Small intestine (tissue), 7 donors: Measurements from ENCODE around the gene BRD1. TPM values are rescaled to one million over a fixed set of nuclear protein-coding genes. Genes with fewer than 3 reads are reported as not detected.
"Not testable (repeated sequence)": the region's sequence is repeated elsewhere in the genome, so short reads cannot be mapped to it uniquely, and the experiment has no call there.

Source experiments
- DNase-seq, 2 donors: peaks; one replicate each; pipeline versions ENCODE4 v3.0.0 to v3.0.0-alpha.2; 2013
- FAIRE-seq: peaks from 2 replicates; lab custom pipeline; 2012; peaks lifted over from hg19 to GRCh38; lab: Jason Lieb, UNC
- H3K27ac ChIP-seq, 3 donors: one replicate each; pipeline ENCODE4 v1.5.1; 2013; ENCODE audit warnings: low read length in 2 of 3, mild to moderate bottlenecking in 2 of 3, control low read depth in 1 of 3, inconsistent platforms in 1 of 3, low read depth in 1 of 3, moderate library complexity in 1 of 3
- H3K27me3 ChIP-seq, 3 donors: one replicate each; pipeline ENCODE4 v1.6.1; 2013; ENCODE audit warnings: low read length in 3 of 3, inconsistent platforms in 1 of 3; ENCODE audit not compliant: control insufficient read depth in 3 of 3, insufficient read depth in 3 of 3
- H3K36me3 ChIP-seq, 3 donors: one replicate each; pipeline ENCODE4 v1.6.1; 2013; ENCODE audit warnings: low read length in 3 of 3, inconsistent platforms in 1 of 3, low read depth in 1 of 3, mild to moderate bottlenecking in 1 of 3, moderate library complexity in 1 of 3; ENCODE audit not compliant: control insufficient read depth in 3 of 3, insufficient read depth in 2 of 3
- H3K4me1 ChIP-seq, 3 donors: one replicate each; pipeline ENCODE4 v1.6.1; 2013; ENCODE audit warnings: low read length in 2 of 3, inconsistent platforms in 1 of 3, low read depth in 1 of 3, mild to moderate bottlenecking in 1 of 3, moderate library complexity in 1 of 3; ENCODE audit not compliant: control insufficient read depth in 3 of 3, insufficient read depth in 2 of 3
- H3K4me3 ChIP-seq, 3 donors: one replicate each; pipeline ENCODE4 v1.5.1; 2013; ENCODE audit warnings: low read length in 3 of 3, control low read depth in 1 of 3, inconsistent platforms in 1 of 3, low read depth in 1 of 3, mild to moderate bottlenecking in 1 of 3, moderate library complexity in 1 of 3
- H3K9me3 ChIP-seq, 2 donors: one replicate each; pipeline ENCODE4 v1.6.1; 2013; ENCODE audit warnings: low read depth in 1 of 2, low read length in 1 of 2; ENCODE audit not compliant: control insufficient read depth in 2 of 2, insufficient read depth in 1 of 2
- WGBS, 3 donors: extraction: QIAGEN DNeasy Blood & Tissue Kit; methylation state at CpG; one replicate each; pipeline ENCODE4 v1.1.7; 2013; 5-methylcytosine and 5-hydroxymethylcytosine counted together
- polyA plus RNA-seq, 4 donors: library from polyadenylated mRNA; stranded (reverse) in 3 of 4; unstranded in 1 of 4; fragments of 200-250 nt in 3 of 4; fragments of 120-200 nt in 1 of 4; gene quantifications; one replicate each; pipeline versions ENCODE4 v1.2.1 to v1.2.3, GENCODE V29; 2013
- donor health status: healthy with polysubstance abuse.
- donor health status: control.
- donor health status: control.
- donor health status: Bipolar disorder and iron deficiency.
- donor health status: healthy.

Gene BRD1
- polyA plus RNA-seq, 4 donors: 18.5 to 33.2 (median 23.9) TPM

DNA sequence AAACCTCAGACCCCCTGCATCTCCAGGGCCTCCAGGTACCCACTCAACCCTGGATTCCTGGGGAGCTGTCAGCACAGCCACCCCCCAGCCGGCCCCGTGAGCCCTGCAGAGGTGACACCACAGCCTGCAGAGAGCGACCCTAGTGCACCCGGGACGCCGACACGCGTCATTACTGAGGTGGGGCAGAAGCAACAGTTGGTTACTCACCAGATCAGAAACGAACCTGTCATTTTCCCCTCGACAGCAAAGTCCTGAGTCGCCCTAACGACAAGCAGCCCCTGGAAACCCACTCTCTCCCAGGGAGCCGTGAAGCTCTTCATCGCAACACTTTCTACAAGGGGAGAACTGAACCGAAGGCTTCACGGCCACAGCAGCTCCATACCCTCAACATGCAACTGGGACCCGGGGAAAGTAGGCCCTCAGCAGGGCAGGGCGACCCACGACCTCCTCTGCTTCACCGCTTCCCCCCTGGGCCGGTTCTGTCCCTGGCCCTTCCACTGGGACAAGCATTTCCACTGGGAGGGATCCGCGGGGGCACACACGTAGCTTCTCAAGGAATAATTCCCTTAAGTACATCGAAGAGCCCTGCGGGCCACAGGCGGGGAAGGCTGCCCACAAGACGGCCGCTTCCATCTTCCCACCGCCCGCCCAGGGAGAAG is 1.6 kb downstream of the BRD1 start:
- peaks cover 0 to 7% of the 10 kb centered on the region in 2 donors for H3K9me3 ChIP-seq
- FAIRE-seq: no peak
- H3K27me3 ChIP-seq: no peaks in the 10 kb centered on the region
- peaks cover 0 to 10% (median 9%) of the 10 kb centered on the region in 3 donors for H3K4me1 ChIP-seq
- DNase-seq: peak; percentile 75 to 76
- peak overlapping the region; percentile 17 to 83 (median 82) for H3K27ac ChIP-seq
- H3K36me3 ChIP-seq: peaks cover 4 to 41% (median 7%) of the 10 kb centered on the region in 3 donors
- WGBS, 3 donors: 1 to 13% (median 4%) methylated on average over 31 of the region's 31 CpGs
- H3K4me3 ChIP-seq: peak overlapping the region; percentile 67 to 84 (median 75)

DNA sequence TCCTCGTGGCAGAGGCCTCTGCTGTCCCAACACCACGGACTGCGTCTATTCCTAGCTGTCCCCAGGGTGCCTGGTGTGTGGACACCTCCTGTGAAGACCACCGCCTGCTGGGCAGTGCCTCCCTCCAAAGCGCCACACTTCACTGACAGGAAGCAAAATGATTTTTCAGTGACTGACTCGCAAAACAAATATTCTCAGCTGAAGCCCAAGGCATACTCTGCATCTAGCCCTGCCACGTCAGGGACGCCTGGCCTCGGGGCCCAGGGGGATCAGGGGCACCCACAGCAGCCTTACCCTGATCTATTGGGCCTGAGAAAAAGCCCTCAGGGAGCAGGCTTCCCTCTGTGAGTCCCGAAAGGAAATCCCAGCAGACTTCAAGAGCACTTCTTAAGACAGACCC is 2.2 kb downstream of the BRD1 start:
- peak in 1 of 2 donors; percentile 23 for DNase-seq
- 55 to 65% (median 63%) methylated on average over 10 of the region's 10 CpGs for WGBS, 3 donors
- H3K4me3 ChIP-seq: peak overlapping the region in 2 of 3 donors; percentile 67 to 84
- peaks cover 0 to 10% (median 9%) of the 10 kb centered on the region in 3 donors for H3K4me1 ChIP-seq
- no peak overlapping the region for H3K27ac ChIP-seq
- peaks cover 0 to 7% of the 10 kb centered on the region in 2 donors for H3K9me3 ChIP-seq
- no peak for FAIRE-seq
- no peaks in the 10 kb centered on the region for H3K27me3 ChIP-seq
- H3K36me3 ChIP-seq: peaks cover 6 to 47% (median 10%) of the 10 kb centered on the region in 3 donors

DNA sequence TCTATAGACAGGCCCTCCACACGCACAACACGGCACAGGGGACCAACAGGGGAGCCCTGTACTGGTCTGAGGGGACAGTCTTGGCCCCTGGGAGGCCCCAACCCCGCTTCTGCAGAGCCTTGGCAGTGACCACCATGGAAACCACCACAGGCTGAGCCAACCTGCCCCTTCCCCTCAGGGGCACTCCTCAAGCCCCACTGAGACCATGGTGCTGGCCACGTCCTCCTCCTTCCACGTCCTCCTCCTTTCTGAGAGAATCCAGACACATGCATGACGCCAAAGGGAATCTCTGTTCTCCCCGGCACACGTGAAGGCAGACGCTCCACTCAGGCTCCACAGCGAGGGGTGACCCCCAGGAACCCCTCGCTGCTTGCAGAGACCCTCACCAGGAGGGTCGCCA is 2.7 kb downstream of the BRD1 start:
- Histone ChIP-seq H3K4me1 (peaks cover 0 to 10% (median 9%) of the 10 kb centered on the region in 3 donors), H3K9me3 (peaks cover 0 to 5% of the 10 kb centered on the region in 2 donors), H3K27ac (no peak overlapping the region), H3K27me3 (no peaks in the 10 kb centered on the region), H3K36me3 (peaks cover 9 to 52% (median 10%) of the 10 kb centered on the region in 3 donors), H3K4me3 (no peak overlapping the region)
- WGBS, 3 donors: 89 to 91% (median 90%) methylated on average over 12 of the region's 12 CpGs
- DNase-seq (no peak), FAIRE-seq (no peak)

DNA sequence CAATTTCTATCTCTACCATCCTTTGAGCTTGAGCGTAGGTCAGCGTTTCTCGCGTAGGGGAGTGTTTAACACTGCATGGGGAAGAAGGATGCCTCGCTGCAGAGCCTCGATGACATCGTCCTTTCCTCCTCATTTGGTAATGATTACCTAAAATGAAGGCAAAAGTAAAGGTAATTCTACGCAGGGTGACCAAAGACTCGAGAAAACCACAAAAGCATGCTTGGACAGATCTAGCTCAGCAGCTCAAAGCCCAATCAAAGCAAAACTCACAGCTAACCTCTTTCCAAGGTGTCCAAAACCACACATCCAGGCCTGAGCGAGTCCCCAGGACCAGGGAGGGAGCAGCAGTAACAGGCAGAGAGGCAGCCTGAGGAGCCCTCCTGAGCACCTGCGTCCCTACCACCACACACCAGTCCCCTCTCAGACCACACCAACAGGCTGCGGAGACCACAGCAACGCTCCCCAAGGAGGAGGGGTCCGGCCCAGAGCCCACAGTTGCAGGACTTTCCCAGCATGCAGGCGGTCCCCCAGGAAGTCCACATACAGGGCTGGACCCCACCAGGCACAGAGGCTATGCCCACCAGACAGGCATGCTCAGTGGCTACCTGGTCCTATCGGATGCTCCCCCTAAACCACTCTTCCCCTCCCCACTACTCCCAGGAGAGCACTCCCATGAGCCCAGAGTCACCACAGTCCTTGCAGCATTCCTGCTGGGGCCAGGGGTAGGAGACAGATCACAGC is 3.3 kb downstream of the BRD1 start:
- 82 to 85% (median 85%) methylated on average over 14 to 16 of the region's 16 CpGs for WGBS, 3 donors
- no peak overlapping the region for H3K4me3 ChIP-seq
- no peak for FAIRE-seq
- H3K27ac ChIP-seq: no peak overlapping the region
- H3K4me1 ChIP-seq: peaks cover 0 to 10% (median 9%) of the 10 kb centered on the region in 3 donors
- H3K9me3 ChIP-seq: no peaks in the 10 kb centered on the region
- DNase-seq: no peak
- no peaks in the 10 kb centered on the region for H3K27me3 ChIP-seq
- H3K36me3 ChIP-seq: peaks cover 9 to 54% (median 10%) of the 10 kb centered on the region in 3 donors

DNA sequence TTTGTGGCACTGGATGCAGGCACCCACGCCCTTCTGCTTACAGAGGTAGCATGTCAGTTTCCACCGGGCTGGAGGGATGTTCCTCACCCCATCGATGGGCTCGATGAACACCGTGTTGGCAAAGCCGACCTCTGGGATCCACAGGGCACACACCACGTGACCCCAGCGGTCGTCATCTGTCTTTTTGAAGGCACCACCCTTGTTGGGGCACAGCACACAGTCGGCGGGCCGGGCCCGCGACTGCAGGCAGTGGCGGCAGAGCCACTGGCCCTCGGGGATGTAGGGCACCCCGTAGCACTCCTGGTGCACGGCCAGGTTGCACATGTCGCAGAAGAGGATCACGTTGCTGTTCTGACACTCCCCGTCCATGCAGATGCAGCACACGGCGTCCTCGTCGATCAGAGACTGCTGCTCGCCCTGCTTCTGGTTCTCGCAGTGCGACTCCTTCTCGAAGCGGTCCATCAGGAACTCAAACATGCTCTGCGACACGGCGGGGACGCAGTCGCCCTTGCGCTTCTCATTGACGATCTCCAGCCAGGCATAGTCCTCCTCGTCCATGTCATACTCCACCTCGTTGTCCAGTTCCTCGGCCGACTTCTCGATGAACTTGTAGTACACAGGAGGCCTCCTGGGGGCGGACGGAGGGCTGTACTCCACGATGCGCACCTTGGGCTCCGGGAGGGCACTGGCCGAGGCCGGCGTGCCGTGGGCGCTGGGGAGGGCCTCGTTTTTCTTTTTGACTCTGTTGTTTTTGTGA is 4.2 kb downstream of the BRD1 start:
- DNase-seq (no peak), FAIRE-seq (no peak)
- WGBS, 3 donors: 94 to 95% (median 95%) methylated on average over 53 of the region's 53 CpGs
- no peak overlapping the region for H3K4me3 ChIP-seq
- peaks cover 9 to 62% (median 10%) of the 10 kb centered on the region in 3 donors for H3K36me3 ChIP-seq
- no peak overlapping the region for H3K27ac ChIP-seq
- H3K9me3 ChIP-seq: no peaks in the 10 kb centered on the region
- no peaks in the 10 kb centered on the region for H3K27me3 ChIP-seq
- peaks cover 0 to 10% (median 9%) of the 10 kb centered on the region in 3 donors for H3K4me1 ChIP-seq

GRCh38 chr22:49821741-49822140 is 5.9 kb downstream of the BRD1 start:
- H3K4me1 ChIP-seq: peaks cover 0 to 10% (median 9%) of the 10 kb centered on the region in 3 donors
- 83 to 88% (median 88%) methylated on average over 11 of the region's 11 CpGs for WGBS, 3 donors
- H3K36me3 ChIP-seq: peaks cover 12 to 77% (median 17%) of the 10 kb centered on the region in 3 donors
- H3K4me3 ChIP-seq, H3K27me3 ChIP-seq, H3K27ac ChIP-seq, FAIRE-seq, H3K9me3 ChIP-seq, DNase-seq: not testable (repeated sequence)

- no peak overlapping the region for H3K27ac ChIP-seq
- no peak overlapping the region for H3K4me3 ChIP-seq
- FAIRE-seq (no peak), DNase-seq (no peak)
- no peaks in the 10 kb centered on the region for H3K9me3 ChIP-seq
- H3K36me3 ChIP-seq: peaks cover 12 to 83% (median 19%) of the 10 kb centered on the region in 3 donors
- WGBS, 3 donors: 74 to 85% (median 85%) methylated on average over 7 of the region's 7 CpGs
- H3K27me3 ChIP-seq: no peaks in the 10 kb centered on the region
- peaks cover 0 to 9% (median 9%) of the 10 kb centered on the region in 3 donors for H3K4me1 ChIP-seq
These were observed 6.7 kb downstream of the BRD1 start for GRCh38 chr22:49820984-49821383.

- FAIRE-seq (no peak), DNase-seq (no peak)
- Histone ChIP-seq H3K27ac (no peak overlapping the region), H3K9me3 (no peaks in the 10 kb centered on the region), H3K27me3 (no peaks in the 10 kb centered on the region), H3K4me1 (no peaks in the 10 kb centered on the region), H3K36me3 (peaks cover 8 to 78% (median 14%) of the 10 kb centered on the region in 3 donors), H3K4me3 (no peak overlapping the region)
- 85 to 94% (median 93%) methylated on average over 3 of the region's 3 CpGs for WGBS, 3 donors
These were observed 10.3 kb downstream of the BRD1 start for GRCh38 chr22:49817359-49817758.
